ENCODE data around the gene KIF18B.

DNA sequence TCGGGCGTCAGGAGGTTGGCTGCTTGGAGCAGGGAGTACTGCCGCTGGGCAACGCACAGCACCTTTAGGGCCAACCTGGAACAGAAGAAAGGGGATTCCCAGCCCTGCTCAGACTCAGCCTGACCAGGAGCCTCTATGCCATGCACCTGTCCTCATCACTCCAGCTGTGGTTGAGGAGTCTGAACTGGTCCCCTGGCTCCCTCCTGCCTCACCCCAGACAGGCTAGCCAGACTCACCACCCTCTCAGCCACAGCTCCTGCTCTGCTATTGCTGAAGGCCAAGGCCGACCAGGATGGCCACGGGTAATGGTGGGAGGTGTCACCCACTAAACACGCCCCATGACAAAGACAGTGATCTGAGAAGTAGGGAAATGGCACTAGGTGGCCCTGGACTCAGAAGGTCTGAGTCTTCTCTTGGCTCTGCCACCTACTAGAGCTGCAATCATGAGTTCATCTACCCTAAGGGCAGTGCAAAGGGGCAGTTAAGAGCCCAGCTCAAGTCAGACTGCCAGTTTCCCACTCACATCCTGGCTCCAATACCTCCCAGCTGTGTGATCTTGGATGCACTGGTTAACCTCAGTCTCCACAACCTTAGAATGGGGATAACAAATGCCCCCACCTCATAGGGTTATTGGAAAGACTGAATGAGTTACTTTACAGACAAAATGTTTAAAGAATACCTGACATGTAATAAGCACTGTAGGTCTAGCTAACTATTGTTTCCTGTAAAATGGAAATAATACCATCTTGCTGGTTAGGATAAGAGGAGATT lies 18.4 kb downstream of the KIF18B start:
- TF ChIP-seq POLR2A (IDR thresholded peaks at IDR 0.05; ENCODE audit: low read depth, low read length) (no peak), EZH2 (IDR thresholded peaks at IDR 0.05; ENCODE audit: borderline replicate concordance, low read depth, low read length, severe bottlenecking) (no peak), POLR2AphosphoS5 (IDR thresholded peaks at IDR 0.05; ENCODE audit: insufficient read depth, low read depth, low read length) (no peak), GATA2 (IDR thresholded peaks at IDR 0.05; ENCODE audit: insufficient read depth, insufficient read length, low read depth, low read length) (no peak), MYC (IDR thresholded peaks at IDR 0.05; ENCODE audit: low read depth, low read length) (no peak)
- TF ChIP-seq, protein P1, sequence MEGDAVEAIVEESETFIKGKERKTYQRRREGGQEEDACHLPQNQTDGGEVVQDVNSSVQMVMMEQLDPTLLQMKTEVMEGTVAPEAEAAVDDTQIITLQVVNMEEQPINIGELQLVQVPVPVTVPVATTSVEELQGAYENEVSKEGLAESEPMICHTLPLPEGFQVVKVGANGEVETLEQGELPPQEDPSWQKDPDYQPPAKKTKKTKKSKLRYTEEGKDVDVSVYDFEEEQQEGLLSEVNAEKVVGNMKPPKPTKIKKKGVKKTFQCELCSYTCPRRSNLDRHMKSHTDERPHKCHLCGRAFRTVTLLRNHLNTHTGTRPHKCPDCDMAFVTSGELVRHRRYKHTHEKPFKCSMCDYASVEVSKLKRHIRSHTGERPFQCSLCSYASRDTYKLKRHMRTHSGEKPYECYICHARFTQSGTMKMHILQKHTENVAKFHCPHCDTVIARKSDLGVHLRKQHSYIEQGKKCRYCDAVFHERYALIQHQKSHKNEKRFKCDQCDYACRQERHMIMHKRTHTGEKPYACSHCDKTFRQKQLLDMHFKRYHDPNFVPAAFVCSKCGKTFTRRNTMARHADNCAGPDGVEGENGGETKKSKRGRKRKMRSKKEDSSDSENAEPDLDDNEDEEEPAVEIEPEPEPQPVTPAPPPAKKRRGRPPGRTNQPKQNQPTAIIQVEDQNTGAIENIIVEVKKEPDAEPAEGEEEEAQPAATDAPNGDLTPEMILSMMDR (IDR thresholded peaks at IDR 0.05; ENCODE audit: extremely low read depth in 1 of 2, insufficient read depth in 1 of 2, low read depth in 1 of 2, low read length in 2 of 2), result no peak
- TF ChIP-seq, protein P2, sequence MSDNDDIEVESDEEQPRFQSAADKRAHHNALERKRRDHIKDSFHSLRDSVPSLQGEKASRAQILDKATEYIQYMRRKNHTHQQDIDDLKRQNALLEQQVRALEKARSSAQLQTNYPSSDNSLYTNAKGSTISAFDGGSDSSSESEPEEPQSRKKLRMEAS (IDR thresholded peaks at IDR 0.05; ENCODE audit: insufficient read depth, insufficient read length), result no peak

Measured in endothelial cell of umbilical vein (primary cell).